GM23338 (cell line): ENCODE results near the gene CAMP.

Source experiments
- CTCF ChIP-seq, 2 experiments: fragments of 200-600 bp in 1 of 2; sonication (generic) in 1 of 2; conservative IDR thresholded peaks; 2 replicates each; pipeline versions ENCODE4 v1.5.1 to v1.6.1; 2016 to 2017; ENCODE audit warnings: antibody characterized with exemption in 2 of 2, low read depth in 2 of 2, mild to moderate bottlenecking in 2 of 2, moderate library complexity in 1 of 2
- EZH2 ChIP-seq: fragments of 200-600 bp; sonication (generic); IDR thresholded peaks from one replicate; pipeline ENCODE4 v1.8.0; 2017; ENCODE audit warnings: antibody characterized with exemption, mild to moderate bottlenecking, low read depth; ENCODE audit not compliant: unreplicated experiment
- STAT1 ChIP-seq: IDR thresholded peaks from one replicate; pipeline ENCODE4 v1.6.1; 2016; ENCODE audit warnings: antibody characterized with exemption; ENCODE audit not compliant: unreplicated experiment
- TF ChIP-seq, protein P1 (sequence below): IDR thresholded peaks from one replicate; pipeline ENCODE4 v1.6.1; 2018; ENCODE audit warnings: antibody characterized with exemption; ENCODE audit not compliant: unreplicated experiment
- TF ChIP-seq, protein P2 (sequence below): IDR thresholded peaks from 2 replicates; pipeline ENCODE4 v1.6.1; 2016; ENCODE audit warnings: antibody characterized with exemption

DNA sequence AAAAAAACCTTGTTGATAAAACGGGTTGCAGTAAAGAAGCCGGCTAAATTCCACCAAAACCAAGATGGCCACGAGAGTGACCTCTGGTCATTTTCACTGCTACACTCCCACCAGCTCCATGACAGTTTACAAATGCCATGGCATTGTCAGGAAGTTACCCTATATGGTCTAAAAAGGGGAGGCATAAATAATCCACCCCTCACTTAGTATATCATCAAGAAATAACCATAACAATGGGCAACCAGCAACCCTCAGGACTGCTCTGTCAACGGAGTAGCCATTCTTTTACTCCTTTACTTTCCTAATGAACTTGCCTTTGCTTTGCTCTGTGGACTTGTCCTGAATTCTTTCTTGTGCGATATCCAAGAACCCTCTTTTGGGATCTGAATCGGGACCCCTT lies 20.7 kb upstream of the CAMP start:
- TF ChIP-seq EZH2 (no peak), CTCF (conservative IDR thresholded peaks at IDR 0.05; ENCODE audit: low read depth in 2 of 2) (no peak), STAT1 (no peak)
- TF ChIP-seq, protein P1, sequence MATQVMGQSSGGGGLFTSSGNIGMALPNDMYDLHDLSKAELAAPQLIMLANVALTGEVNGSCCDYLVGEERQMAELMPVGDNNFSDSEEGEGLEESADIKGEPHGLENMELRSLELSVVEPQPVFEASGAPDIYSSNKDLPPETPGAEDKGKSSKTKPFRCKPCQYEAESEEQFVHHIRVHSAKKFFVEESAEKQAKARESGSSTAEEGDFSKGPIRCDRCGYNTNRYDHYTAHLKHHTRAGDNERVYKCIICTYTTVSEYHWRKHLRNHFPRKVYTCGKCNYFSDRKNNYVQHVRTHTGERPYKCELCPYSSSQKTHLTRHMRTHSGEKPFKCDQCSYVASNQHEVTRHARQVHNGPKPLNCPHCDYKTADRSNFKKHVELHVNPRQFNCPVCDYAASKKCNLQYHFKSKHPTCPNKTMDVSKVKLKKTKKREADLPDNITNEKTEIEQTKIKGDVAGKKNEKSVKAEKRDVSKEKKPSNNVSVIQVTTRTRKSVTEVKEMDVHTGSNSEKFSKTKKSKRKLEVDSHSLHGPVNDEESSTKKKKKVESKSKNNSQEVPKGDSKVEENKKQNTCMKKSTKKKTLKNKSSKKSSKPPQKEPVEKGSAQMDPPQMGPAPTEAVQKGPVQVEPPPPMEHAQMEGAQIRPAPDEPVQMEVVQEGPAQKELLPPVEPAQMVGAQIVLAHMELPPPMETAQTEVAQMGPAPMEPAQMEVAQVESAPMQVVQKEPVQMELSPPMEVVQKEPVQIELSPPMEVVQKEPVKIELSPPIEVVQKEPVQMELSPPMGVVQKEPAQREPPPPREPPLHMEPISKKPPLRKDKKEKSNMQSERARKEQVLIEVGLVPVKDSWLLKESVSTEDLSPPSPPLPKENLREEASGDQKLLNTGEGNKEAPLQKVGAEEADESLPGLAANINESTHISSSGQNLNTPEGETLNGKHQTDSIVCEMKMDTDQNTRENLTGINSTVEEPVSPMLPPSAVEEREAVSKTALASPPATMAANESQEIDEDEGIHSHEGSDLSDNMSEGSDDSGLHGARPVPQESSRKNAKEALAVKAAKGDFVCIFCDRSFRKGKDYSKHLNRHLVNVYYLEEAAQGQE = no peak
- TF ChIP-seq, protein P2, sequence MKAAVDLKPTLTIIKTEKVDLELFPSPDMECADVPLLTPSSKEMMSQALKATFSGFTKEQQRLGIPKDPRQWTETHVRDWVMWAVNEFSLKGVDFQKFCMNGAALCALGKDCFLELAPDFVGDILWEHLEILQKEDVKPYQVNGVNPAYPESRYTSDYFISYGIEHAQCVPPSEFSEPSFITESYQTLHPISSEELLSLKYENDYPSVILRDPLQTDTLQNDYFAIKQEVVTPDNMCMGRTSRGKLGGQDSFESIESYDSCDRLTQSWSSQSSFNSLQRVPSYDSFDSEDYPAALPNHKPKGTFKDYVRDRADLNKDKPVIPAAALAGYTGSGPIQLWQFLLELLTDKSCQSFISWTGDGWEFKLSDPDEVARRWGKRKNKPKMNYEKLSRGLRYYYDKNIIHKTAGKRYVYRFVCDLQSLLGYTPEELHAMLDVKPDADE = no peak
